Omental fat pad (tissue), 4 donors: ENCODE data around the gene HHLA2. TPM values are rescaled to one million over a fixed set of nuclear protein-coding genes. Genes with fewer than 3 reads are reported as not detected.

Experiments used
- ATAC-seq: fragments of 150-250 bp; one replicate; pipeline ENCODE4 v1.9.1; 2016; ENCODE audit warnings: mild to moderate bottlenecking, moderate library complexity; ENCODE audit not compliant: low FRiP score
- DNase-seq: peaks from one replicate; pipeline ENCODE4 v3.0.0-alpha.2; 2019; ENCODE audit warnings: low spot score
- CTCF ChIP-seq, 3 donors: fragments of 450-650 bp; IDR thresholded peaks; one replicate each; pipeline ENCODE4 v1.5.1; 2016 to 2017; ENCODE audit warnings: antibody characterized with exemption in 3 of 3, mild to moderate bottlenecking in 3 of 3, moderate library complexity in 2 of 3
- total RNA-seq, 4 donors: library from RNA; depleted of rRNA; stranded (reverse); fragments of >200 nt; gene quantifications; one replicate each; pipeline ENCODE4 v1.1.0, GENCODE V29; 2016

Gene HHLA2
- total RNA-seq, 4 donors from 2014 or later = not detected

- DNase-seq (no peak), ATAC-seq (no peak)
- no peak for TF ChIP-seq CTCF (IDR thresholded peaks at IDR 0.05)
Observed at GRCh38 chr3:108341911-108342310, 45.6 kb downstream of the HHLA2 start.

GRCh38 chr3:108342837-108343486, 46.6 kb downstream of the HHLA2 start:
- ATAC-seq (no peak), DNase-seq (no peak)
- no peak for TF ChIP-seq CTCF (IDR thresholded peaks at IDR 0.05)

- DNase-seq (no peak), ATAC-seq (no peak)
- no peak for TF ChIP-seq CTCF (IDR thresholded peaks at IDR 0.05)
Observed at GRCh38 chr3:108343491-108343890, 47.1 kb downstream of the HHLA2 start.

GRCh38 chr3:108345492-108346205, 49.3 kb downstream of the HHLA2 start:
- ATAC-seq = no peak
- DNase-seq = no peak
- TF ChIP-seq CTCF (IDR thresholded peaks at IDR 0.05) = no peak

- DNase-seq (no peak), ATAC-seq (no peak)
- TF ChIP-seq CTCF (IDR thresholded peaks at IDR 0.05) = no peak
Observed at GRCh38 chr3:108346301-108347227, 50.2 kb downstream of the HHLA2 start.

GRCh38 chr3:108352176-108352575, 55.8 kb downstream of the HHLA2 start:
- no peak for TF ChIP-seq CTCF (IDR thresholded peaks at IDR 0.05)
- ATAC-seq (no peak), DNase-seq (no peak)
